Left lung (tissue), 10 donors: ENCODE data around the gene GRID1. TPM values are rescaled to one million over a fixed set of nuclear protein-coding genes. Genes with fewer than 3 reads are reported as not detected.

Experiments
- ATAC-seq: fragments of 200-7000 bp; cut with Tn5 transposase; one replicate; pipeline ENCODE4 v1.9.1; 2020; ENCODE audit warnings: moderate library complexity
- DNase-seq, 4 donors: peaks; one replicate each; pipeline ENCODE4 v3.0.0-alpha.2; 2013 to 2020
- H3K27ac ChIP-seq, 2 donors: fragments of 200-600 bp; sonication (generic) in 1 of 2; one replicate each; pipeline versions ENCODE4 v1.5.0 to v1.8.0; 2020 to 2021
- H3K27me3 ChIP-seq, 2 donors: fragments of 200-600 bp; sonication (generic) in 1 of 2; one replicate each; pipeline versions ENCODE4 v1.5.0 to v1.8.0; 2020 to 2021
- H3K36me3 ChIP-seq, 2 donors: fragments of 200-600 bp; sonication (generic) in 1 of 2; one replicate each; pipeline versions ENCODE4 v1.5.0 to v1.8.0; 2020 to 2021
- H3K4me1 ChIP-seq, 2 donors: fragments of 200-600 bp; one replicate each; pipeline ENCODE4 v1.8.0; 2021
- H3K4me3 ChIP-seq, 2 donors: fragments of 200-600 bp; sonication (generic) in 1 of 2; one replicate each; pipeline versions ENCODE4 v1.5.0 to v1.8.0; 2020 to 2021; ENCODE audit warnings: mild to moderate bottlenecking in 1 of 2
- H3K9me3 ChIP-seq, 2 donors: fragments of 200-600 bp; sonication (generic) in 1 of 2; one replicate each; pipeline versions ENCODE4 v1.5.0 to v1.8.0; 2020 to 2021
- intact Hi-C, 2 donors: fragments of 100-400 bp; cut with DNase I; formaldehyde crosslinking; loops; one replicate each; pipeline versions ENCODE4 v1.11.2 to v1.14.2; 2022
- polyA plus RNA-seq, 6 donors: library from polyadenylated mRNA; unstranded; fragments of 120-200 nt; gene quantifications; one replicate each; pipeline ENCODE4 v1.2.1, GENCODE V29; 2013; ENCODE audit not compliant: insufficient read length in 6 of 6
- total RNA-seq, 2 donors: library from RNA; stranded (reverse); fragmentation: NEBNext Ultra II Directional; extraction: Animal tissue kit (Norgen Biotek cat#: 25700); gene quantifications; one replicate each; pipeline ENCODE4 v1.2.1, GENCODE V29; 2021
- TF ChIP-seq, protein P1 (sequence below), 2 donors: fragments of 200-600 bp; sonication (generic) in 1 of 2; IDR thresholded peaks; one replicate each; pipeline versions ENCODE4 v1.5.0 to v1.8.0; 2021; ENCODE audit warnings: antibody characterized with exemption in 2 of 2
- donor health status: DM: no; HTN: yes; CAD: no.
- donor health status: DM: no; HTN: no; CAD: no.

GRID1 gene
- total and polyA plus RNA-seq, 8 donors = 0.81 to 2.6 (median 1.2) TPM

DNA sequence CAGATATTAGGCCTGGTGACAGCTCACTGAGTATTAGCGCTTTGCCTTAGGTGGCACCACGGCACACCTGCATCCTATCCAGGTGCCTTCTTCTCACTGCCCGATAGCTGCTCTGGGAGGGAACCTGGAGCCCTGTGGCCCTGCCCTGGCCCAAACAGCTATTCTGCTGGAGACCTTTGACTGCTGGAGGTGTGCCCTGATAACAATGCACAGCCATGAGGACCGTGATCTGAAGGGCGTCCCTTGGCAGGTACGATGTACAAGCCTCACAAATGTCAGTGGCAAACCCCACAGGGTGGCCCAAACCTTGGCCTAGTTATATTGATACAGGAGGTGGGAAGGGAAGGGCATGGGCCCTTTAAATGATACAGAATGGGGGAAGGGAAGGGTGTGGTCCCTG, 259.5 kb downstream of the GRID1 start:
- no peaks in the 10 kb centered on the region for H3K9me3 ChIP-seq
- no peak for ATAC-seq
- TF ChIP-seq, protein P1, sequence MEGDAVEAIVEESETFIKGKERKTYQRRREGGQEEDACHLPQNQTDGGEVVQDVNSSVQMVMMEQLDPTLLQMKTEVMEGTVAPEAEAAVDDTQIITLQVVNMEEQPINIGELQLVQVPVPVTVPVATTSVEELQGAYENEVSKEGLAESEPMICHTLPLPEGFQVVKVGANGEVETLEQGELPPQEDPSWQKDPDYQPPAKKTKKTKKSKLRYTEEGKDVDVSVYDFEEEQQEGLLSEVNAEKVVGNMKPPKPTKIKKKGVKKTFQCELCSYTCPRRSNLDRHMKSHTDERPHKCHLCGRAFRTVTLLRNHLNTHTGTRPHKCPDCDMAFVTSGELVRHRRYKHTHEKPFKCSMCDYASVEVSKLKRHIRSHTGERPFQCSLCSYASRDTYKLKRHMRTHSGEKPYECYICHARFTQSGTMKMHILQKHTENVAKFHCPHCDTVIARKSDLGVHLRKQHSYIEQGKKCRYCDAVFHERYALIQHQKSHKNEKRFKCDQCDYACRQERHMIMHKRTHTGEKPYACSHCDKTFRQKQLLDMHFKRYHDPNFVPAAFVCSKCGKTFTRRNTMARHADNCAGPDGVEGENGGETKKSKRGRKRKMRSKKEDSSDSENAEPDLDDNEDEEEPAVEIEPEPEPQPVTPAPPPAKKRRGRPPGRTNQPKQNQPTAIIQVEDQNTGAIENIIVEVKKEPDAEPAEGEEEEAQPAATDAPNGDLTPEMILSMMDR (IDR thresholded peaks at IDR 0.05) = no peak
- no peak for DNase-seq
- no peak overlapping the region for H3K27ac ChIP-seq
- no peaks in the 10 kb centered on the region for H3K27me3 ChIP-seq
- intact Hi-C loops = no loop called here
- H3K4me3 ChIP-seq = no peak overlapping the region
- no peaks in the 10 kb centered on the region for H3K4me1 ChIP-seq
- no peaks in the 10 kb centered on the region for H3K36me3 ChIP-seq

- Histone ChIP-seq H3K4me3 (no peak overlapping the region), H3K36me3 (no peaks in the 10 kb centered on the region), H3K9me3 (no peaks in the 10 kb centered on the region), H3K27ac (no peak overlapping the region), H3K27me3 (no peaks in the 10 kb centered on the region), H3K4me1 (no peaks in the 10 kb centered on the region)
- ATAC-seq = no peak
- intact Hi-C loops = no loop called here
- TF ChIP-seq, protein P1 (IDR thresholded peaks at IDR 0.05) = no peak
- DNase-seq = no peak
These were observed 260.0 kb downstream of the GRID1 start for GRCh38 chr10:86106616-86107015.

DNA sequence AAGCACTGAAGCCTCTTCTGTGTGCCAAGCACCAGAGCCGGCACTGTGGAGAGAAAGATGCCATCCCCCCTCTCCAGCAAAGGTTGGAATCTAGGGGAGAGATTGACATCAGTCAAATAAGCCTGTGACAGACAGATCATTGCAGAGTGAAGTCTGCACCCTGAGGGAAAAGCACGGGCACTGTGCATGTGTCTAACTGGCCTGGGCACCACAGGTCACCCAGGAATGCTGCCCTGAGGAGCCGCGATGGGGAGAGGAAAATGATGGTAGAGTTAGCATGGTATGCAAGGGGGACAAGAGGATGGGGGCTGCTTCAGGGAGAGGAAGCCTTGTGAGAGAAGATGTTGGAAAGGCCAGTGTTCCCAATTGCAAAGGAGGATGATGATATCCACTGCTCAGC, 261.0 kb downstream of the GRID1 start:
- DNase-seq = no peak
- Histone ChIP-seq H3K4me1 (no peaks in the 10 kb centered on the region), H3K9me3 (no peaks in the 10 kb centered on the region), H3K4me3 (no peak overlapping the region), H3K36me3 (no peaks in the 10 kb centered on the region), H3K27me3 (no peaks in the 10 kb centered on the region), H3K27ac (no peak overlapping the region)
- intact Hi-C loops = no loop called here
- TF ChIP-seq, protein P1 (IDR thresholded peaks at IDR 0.05) = no peak
- no peak for ATAC-seq

- no peaks in the 10 kb centered on the region for H3K36me3 ChIP-seq
- DNase-seq = no peak
- H3K4me1 ChIP-seq = no peaks in the 10 kb centered on the region
- intact Hi-C loops = no loop called here
- TF ChIP-seq, protein P1 (IDR thresholded peaks at IDR 0.05) = no peak
- no peak overlapping the region for H3K4me3 ChIP-seq
- no peak for ATAC-seq
- no peaks in the 10 kb centered on the region for H3K27me3 ChIP-seq
- no peaks in the 10 kb centered on the region for H3K9me3 ChIP-seq
- no peak overlapping the region for H3K27ac ChIP-seq
These were observed 261.4 kb downstream of the GRID1 start for GRCh38 chr10:86105181-86105580.

DNA sequence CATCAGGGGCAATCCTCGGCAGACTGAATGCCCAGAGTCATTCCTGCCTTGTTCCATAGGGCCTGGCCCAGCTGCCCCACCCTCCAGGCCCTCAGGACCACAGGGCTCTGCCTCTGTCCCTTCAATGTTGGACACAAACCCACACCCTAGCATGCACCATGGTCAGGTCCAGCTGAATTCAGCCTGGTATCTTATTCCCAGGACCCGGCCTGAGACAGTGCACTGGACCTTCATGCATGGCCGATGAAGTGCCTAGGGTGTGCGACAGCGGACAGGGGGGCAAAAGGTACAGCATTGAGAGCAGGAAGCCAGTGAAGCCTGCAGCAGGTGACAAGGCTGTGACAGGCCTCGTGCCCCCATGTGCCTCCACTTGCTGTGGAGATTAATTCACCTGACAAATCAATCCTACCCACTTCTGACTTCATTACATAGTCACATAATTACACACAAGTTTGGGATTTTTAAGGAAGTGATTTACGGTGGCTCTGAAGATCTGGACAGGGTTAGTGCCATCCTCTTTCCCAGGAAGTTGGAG, 261.9 kb downstream of the GRID1 start:
- TF ChIP-seq, protein P1 (IDR thresholded peaks at IDR 0.05) = no peak
- no peaks in the 10 kb centered on the region for H3K9me3 ChIP-seq
- no peaks in the 10 kb centered on the region for H3K27me3 ChIP-seq
- no peaks in the 10 kb centered on the region for H3K4me1 ChIP-seq
- no peak overlapping the region for H3K27ac ChIP-seq
- ATAC-seq = no peak
- H3K36me3 ChIP-seq = no peaks in the 10 kb centered on the region
- intact Hi-C loops = no loop called here
- no peak for DNase-seq
- H3K4me3 ChIP-seq = no peak overlapping the region
